IMR-90 (cell line): Measurements from ENCODE around the gene PYGB. TPM values are rescaled to one million over a fixed set of nuclear protein-coding genes. Genes with fewer than 3 reads are reported as not detected.

Experiments used
- ATAC-seq: fragments of 200-7000 bp; cut with Tn5 transposase; 2 replicates; pipeline ENCODE4 v1.9.1; 2020; ENCODE audit warnings: low read depth, mild to moderate bottlenecking, moderate library complexity
- BruUV-seq: library from RNA; stranded (reverse); fragments of 400-500 nt; replicated peaks from 2 replicates; lab custom pipeline; 2021; lab: Mats Ljungman, UMichigan
- CTCF ChIA-PET: fragments of 300-600 bp; formaldehyde crosslinking; extraction: SDS; loops from one replicate; lab custom pipeline; 2021; ENCODE audit warnings: antibody characterized with exemption; lab: Yijun Ruan, JAX
- POLR2A ChIA-PET: fragments of 300-600 bp; sonication (Branson Sonifier 250); formaldehyde crosslinking; loops from one replicate; lab custom pipeline; 2022; ENCODE audit warnings: antibody characterized with exemption; ENCODE audit not compliant: unreplicated experiment; lab: Charles Lee
- DNase-seq: peaks from one replicate; pipeline ENCODE4 v3.0.0; 2013
- H2AFZ ChIP-seq: replicated peaks from 2 replicates; pipeline ENCODE3; 2013; ENCODE audit warnings: low read length, mild to moderate bottlenecking; ENCODE audit not compliant: poor library complexity
- H2AK5ac ChIP-seq: 2 replicates; pipeline ENCODE4 v1.6.1; 2013; ENCODE audit warnings: low read depth, low read length, inconsistent platforms
- H2AK9ac ChIP-seq: replicated peaks from 2 replicates; pipeline ENCODE3; 2013; ENCODE audit warnings: mild to moderate bottlenecking, low read depth, low read length, moderate library complexity; ENCODE audit not compliant: poor library complexity
- H2BK120ac ChIP-seq: 2 replicates; pipeline ENCODE4 v1.6.1; 2013; ENCODE audit warnings: low read depth, low read length, inconsistent platforms
- H2BK15ac ChIP-seq: 3 replicates; pipeline ENCODE4 v1.6.1; 2013; ENCODE audit warnings: low read depth, low read length, inconsistent platforms
- H2BK20ac ChIP-seq: 2 replicates; pipeline ENCODE4 v1.6.1; 2013; ENCODE audit warnings: low read depth, mild to moderate bottlenecking, inconsistent platforms, low read length, moderate library complexity
- H2BK5ac ChIP-seq: 2 replicates; pipeline ENCODE4 v1.6.1; 2013; ENCODE audit warnings: mild to moderate bottlenecking, low read depth, low read length, inconsistent platforms; ENCODE audit not compliant: poor library complexity, severe bottlenecking
- H3K14ac ChIP-seq: replicated peaks from 2 replicates; pipeline ENCODE4 v1.6.1; 2013; ENCODE audit warnings: low read depth, low read length, inconsistent platforms
- H3K18ac ChIP-seq: 2 replicates; pipeline ENCODE4 v1.6.1; 2013; ENCODE audit warnings: low read depth, low read length, control low read depth
- H3K23ac ChIP-seq: 2 replicates; pipeline ENCODE4 v1.6.1; 2013; ENCODE audit warnings: low read depth, low read length, inconsistent platforms
- H3K27ac ChIP-seq: 2 replicates; pipeline ENCODE4 v1.5.1; 2013; ENCODE audit warnings: mild to moderate bottlenecking, control low read depth, low read length; ENCODE audit not compliant: insufficient read depth
- H3K27me3 ChIP-seq: 2 replicates; pipeline ENCODE4 v1.6.1; 2013; ENCODE audit warnings: low read length; ENCODE audit not compliant: control insufficient read depth, insufficient read depth
- H3K36me3 ChIP-seq: 2 replicates; pipeline ENCODE4 v1.6.1; 2013; ENCODE audit warnings: low read length, mixed read lengths; ENCODE audit not compliant: control insufficient read depth, insufficient read depth
- H3K4ac ChIP-seq: 2 replicates; pipeline ENCODE4 v1.6.1; 2013; ENCODE audit warnings: low read depth, low read length, inconsistent platforms
- H3K4me1 ChIP-seq: 2 replicates; pipeline ENCODE4 v1.6.1; 2013; ENCODE audit warnings: low read length, mixed read lengths; ENCODE audit not compliant: control insufficient read depth, insufficient read depth
- H3K4me2 ChIP-seq: 2 replicates; pipeline ENCODE4 v1.6.1; 2013; ENCODE audit warnings: low read depth, mild to moderate bottlenecking, control low read depth, low read length, moderate library complexity
- H3K4me3 ChIP-seq: 2 replicates; pipeline ENCODE4 v1.5.1; 2013; ENCODE audit warnings: low read depth, mild to moderate bottlenecking, control low read depth, low read length, moderate library complexity; ENCODE audit not compliant: insufficient read depth
- H3K56ac ChIP-seq: 2 replicates; pipeline ENCODE4 v1.6.1; 2013; ENCODE audit warnings: low read length, inconsistent platforms; ENCODE audit not compliant: insufficient read depth; ENCODE audit errors: extremely low read depth
- H3K79me1 ChIP-seq, 2 experiments: 2 replicates each; pipeline ENCODE4 v1.6.1; 2013; ENCODE audit warnings: low read length in 2 of 2, inconsistent platforms in 1 of 2, low read depth in 1 of 2
- H3K9ac ChIP-seq: 2 replicates; pipeline ENCODE4 v1.6.1; 2013; ENCODE audit warnings: low read depth, low read length, control low read depth
- H3K9me1 ChIP-seq: 2 replicates; pipeline ENCODE4 v1.6.1; 2013; ENCODE audit warnings: low read length, inconsistent platforms; ENCODE audit not compliant: insufficient read depth
- H3K9me3 ChIP-seq: 2 replicates; pipeline ENCODE4 v1.6.1; 2013; ENCODE audit warnings: low read length; ENCODE audit not compliant: control insufficient read depth, insufficient read depth
- H4K20me1 ChIP-seq: 2 replicates; pipeline ENCODE4 v1.6.1; 2013; ENCODE audit warnings: low read length, inconsistent platforms; ENCODE audit not compliant: insufficient read depth
- H4K5ac ChIP-seq: 2 replicates; pipeline ENCODE4 v1.6.1; 2013; ENCODE audit warnings: mild to moderate bottlenecking, low read depth, low read length, control low read depth
- H4K8ac ChIP-seq, 2 experiments: 2 replicates each; pipeline ENCODE4 v1.6.1; 2013; ENCODE audit warnings: low read depth in 2 of 2, low read length in 2 of 2, control low read depth in 1 of 2, inconsistent platforms in 1 of 2
- H4K91ac ChIP-seq: 2 replicates; pipeline ENCODE4 v1.6.1; 2013; ENCODE audit warnings: low read depth, low read length, inconsistent platforms; ENCODE audit not compliant: insufficient read depth
- BHLHE40 ChIP-seq: fragments of 150-350 bp; IDR thresholded peaks from 2 replicates; pipeline ENCODE4 v1.6.1; 2016; ENCODE audit warnings: mild to moderate bottlenecking, low read depth, low read length
- FOS ChIP-seq: fragments of 150-350 bp; IDR thresholded peaks from 2 replicates; pipeline ENCODE4 v1.6.1; 2016; ENCODE audit warnings: low read depth, low read length
- MAZ ChIP-seq: IDR thresholded peaks from 2 replicates; pipeline ENCODE4 v1.6.1; 2012; ENCODE audit warnings: low read depth, mild to moderate bottlenecking, low read length, improper control_type of control experiment, moderate library complexity, borderline replicate concordance
- RCOR1 ChIP-seq: IDR thresholded peaks from 2 replicates; pipeline ENCODE4 v1.6.1; 2012; ENCODE audit warnings: mild to moderate bottlenecking, low read length, improper control_type of control experiment; ENCODE audit not compliant: insufficient replicate concordance
- SMC3 ChIP-seq: fragments of 150-350 bp; IDR thresholded peaks from 2 replicates; pipeline ENCODE4 v1.6.1; 2016; ENCODE audit warnings: low read depth, mild to moderate bottlenecking, antibody characterized with exemption, low read length, moderate library complexity
- WGBS, 2 experiments: methylation state at CpG; one replicate each; pipeline versions ENCODE4 v1.1.5 to v1.1.7; 2013; ENCODE audit warnings: missing lambda C conversion rate in 2 of 2; ENCODE audit not compliant: insufficient read length in 1 of 2; ENCODE audit errors: extremely low coverage in 2 of 2; 5-methylcytosine and 5-hydroxymethylcytosine counted together
- dilution Hi-C: fragments of 300-500 bp; cut with HindIII; formaldehyde crosslinking; loops from one replicate; pipeline ENCODE4 v1.14.3; 2018; ENCODE audit warnings: low sequenced_read_pairs; ENCODE audit not compliant: unreplicated experiment
- in situ Hi-C: fragments of 300-500 bp; cut with MboI; formaldehyde crosslinking; loops from 3 replicates; pipeline ENCODE4 v1.14.3; 2019; ENCODE audit warnings: low sequenced_read_pairs, inconsistent platforms, mixed read lengths
- intact Hi-C: fragments of 100-400 bp; cut with micrococcal nuclease; formaldehyde crosslinking; loops from 2 replicates; pipeline ENCODE4 v1.10.0; 2022
- polyA plus RNA-seq, 3 experiments: library from polyadenylated mRNA; depleted of rRNA; stranded (reverse); fragments of >200 nt; gene quantifications; 2 replicates each; pipeline ENCODE4 v1.2.3, GENCODE V29; 2012; ENCODE audit warnings: low replicate concordance in 1 of 3
- total RNA-seq: library from RNA; depleted of rRNA; stranded (reverse); fragments of >200 nt; gene quantifications from 2 replicates; pipeline ENCODE4 v1.2.3, GENCODE V29; 2012
- TF ChIP-seq, protein P1 (sequence below): fragments of 150-350 bp; IDR thresholded peaks from 2 replicates; pipeline ENCODE4 v1.6.1; 2017; ENCODE audit warnings: mild to moderate bottlenecking, antibody characterized with exemption, low read length, low read depth
- TF ChIP-seq, protein P2 (sequence below): fragments of 150-350 bp; IDR thresholded peaks from 2 replicates; pipeline ENCODE4 v1.6.1; 2016; ENCODE audit warnings: low read depth, mild to moderate bottlenecking, low read length, moderate library complexity, borderline replicate concordance

PYGB gene
- total and polyA plus RNA-seq, 2 of the 4 experiments (the other 2 are of a cell fraction): 72.4 to 83.1 TPM

DNA sequence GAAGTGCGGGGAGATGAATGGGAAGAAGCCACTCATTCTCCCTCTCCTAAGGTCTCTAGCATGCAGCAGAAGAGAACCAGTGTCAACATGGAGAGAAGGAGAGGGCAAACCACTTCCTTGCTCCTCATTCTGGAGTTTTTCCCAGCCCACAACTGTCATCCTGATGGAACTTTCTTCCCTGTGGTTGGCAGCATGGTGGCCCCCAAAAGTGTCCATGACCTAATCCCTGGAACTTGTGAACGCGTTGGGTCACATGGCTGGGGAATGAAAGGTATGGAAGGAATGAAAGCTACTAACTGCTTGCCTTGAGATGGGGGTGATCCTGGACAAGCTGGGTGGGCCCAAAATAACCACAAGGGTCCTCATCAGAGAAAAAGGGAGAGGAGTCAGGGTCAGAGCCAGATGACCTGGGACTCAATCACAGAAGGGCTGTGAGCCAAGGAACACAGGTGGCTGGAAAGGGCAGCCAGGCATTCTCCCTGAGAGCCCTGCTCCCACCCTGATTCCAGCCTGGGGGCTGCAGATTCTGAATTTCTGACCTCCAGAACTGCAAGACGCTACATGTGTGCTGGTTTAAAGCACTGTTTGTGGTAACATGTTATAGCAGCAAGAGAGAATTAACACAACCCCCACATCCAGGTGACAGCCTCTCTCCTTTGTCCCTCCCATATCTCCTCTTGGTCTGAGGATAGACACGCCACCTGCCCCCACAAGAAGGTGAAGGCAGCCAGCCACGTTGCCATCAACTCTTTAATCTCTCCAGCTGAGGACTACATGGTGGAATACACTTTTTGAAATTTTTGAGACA, 63.2 kb downstream of the PYGB start:
- Histone ChIP-seq H3K56ac (peak overlapping the region; percentile 86), H3K27me3 (no peaks in the 10 kb centered on the region), H4K5ac (peak overlapping the region; percentile 93), H4K8ac (peak overlapping the region; percentile 93 to 96), H2AFZ (peak overlapping the region; percentile 33), H3K14ac (peak overlapping the region; percentile 99), H3K4me3 (peak overlapping the region; percentile 27; the same call in 1 of the 2 replicates), H2BK20ac (peak overlapping the region; percentile 94), H2AK5ac (peak overlapping the region; percentile 100), H3K27ac (peak overlapping the region; percentile 94), H3K4ac (peak overlapping the region; percentile 100), H2BK120ac (peak overlapping the region; percentile 99), H2BK15ac (peak overlapping the region; percentile 98; the same call in 2 of the 3 replicates), H3K9ac (peak overlapping the region; percentile 86), H3K4me2 (peak overlapping the region; percentile 85), H3K9me3 (no peaks in the 10 kb centered on the region), H3K18ac (peak overlapping the region; percentile 96), H2AK9ac (peak overlapping the region; percentile 86), H4K91ac (peak overlapping the region; percentile 100), H3K9me1 (peaks cover 24% of the 10 kb centered on the region), H4K20me1 (no peaks in the 10 kb centered on the region), H3K79me1 (peaks cover 6 to 56% of the 10 kb centered on the region in 2 experiments), H3K4me1 (peaks cover 34% of the 10 kb centered on the region), H3K23ac (peak overlapping the region; percentile 99), H3K36me3 (no peaks in the 10 kb centered on the region; the same call in none of the 2 replicates), H2BK5ac (peak overlapping the region; percentile 96)
- BruUV-seq: no TSS peak
- ChIA-PET CTCF (no interaction called here), POLR2A (interaction anchor here (0.9 kb wide), 1 partner anchor 10 kb away, joined by 3 read pairs; no protein-coding TSS in a partner anchor)
- peak; percentile 95 for DNase-seq
- dilution Hi-C loops: no loop called here
- TF ChIP-seq MAZ (peak; percentile 53; the same call in 1 of the 2 replicates), SMC3 (no peak), BHLHE40 (peak; percentile 50; the same call in 1 of the 2 replicates), FOS (no peak), RCOR1 (no peak)
- TF ChIP-seq, protein P1, sequence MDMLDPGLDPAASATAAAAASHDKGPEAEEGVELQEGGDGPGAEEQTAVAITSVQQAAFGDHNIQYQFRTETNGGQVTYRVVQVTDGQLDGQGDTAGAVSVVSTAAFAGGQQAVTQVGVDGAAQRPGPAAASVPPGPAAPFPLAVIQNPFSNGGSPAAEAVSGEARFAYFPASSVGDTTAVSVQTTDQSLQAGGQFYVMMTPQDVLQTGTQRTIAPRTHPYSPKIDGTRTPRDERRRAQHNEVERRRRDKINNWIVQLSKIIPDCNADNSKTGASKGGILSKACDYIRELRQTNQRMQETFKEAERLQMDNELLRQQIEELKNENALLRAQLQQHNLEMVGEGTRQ: peak; percentile 86
- TF ChIP-seq, protein P2, sequence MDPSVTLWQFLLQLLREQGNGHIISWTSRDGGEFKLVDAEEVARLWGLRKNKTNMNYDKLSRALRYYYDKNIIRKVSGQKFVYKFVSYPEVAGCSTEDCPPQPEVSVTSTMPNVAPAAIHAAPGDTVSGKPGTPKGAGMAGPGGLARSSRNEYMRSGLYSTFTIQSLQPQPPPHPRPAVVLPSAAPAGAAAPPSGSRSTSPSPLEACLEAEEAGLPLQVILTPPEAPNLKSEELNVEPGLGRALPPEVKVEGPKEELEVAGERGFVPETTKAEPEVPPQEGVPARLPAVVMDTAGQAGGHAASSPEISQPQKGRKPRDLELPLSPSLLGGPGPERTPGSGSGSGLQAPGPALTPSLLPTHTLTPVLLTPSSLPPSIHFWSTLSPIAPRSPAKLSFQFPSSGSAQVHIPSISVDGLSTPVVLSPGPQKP: no peak
- peak; percentile 54 for ATAC-seq
- intact Hi-C loops: loop anchor here (1.0 to 2.0 kb wide), 2 partner anchors 80 to 88 kb away; partner anchors contain the start of gene ABHD12
- WGBS, 2 experiments: 8% methylated on average over 2 of the region's 6 CpGs; no CpG with 5 or more reads in 1 of the 2 experiments
- in situ Hi-C loops: loop anchor here (25.0 kb wide), 2 partner anchors 226 to 376 kb away; partner anchors contain the start of gene ZNF337
